HS-5 (cell line): Measurements from ENCODE around the gene MACROD2.

Experiments
- DNase-seq: peaks from one replicate; pipeline ENCODE4 v3.0.0-alpha.2; 2012; ENCODE audit warnings: low read depth

The MACROD2 gene

DNA sequence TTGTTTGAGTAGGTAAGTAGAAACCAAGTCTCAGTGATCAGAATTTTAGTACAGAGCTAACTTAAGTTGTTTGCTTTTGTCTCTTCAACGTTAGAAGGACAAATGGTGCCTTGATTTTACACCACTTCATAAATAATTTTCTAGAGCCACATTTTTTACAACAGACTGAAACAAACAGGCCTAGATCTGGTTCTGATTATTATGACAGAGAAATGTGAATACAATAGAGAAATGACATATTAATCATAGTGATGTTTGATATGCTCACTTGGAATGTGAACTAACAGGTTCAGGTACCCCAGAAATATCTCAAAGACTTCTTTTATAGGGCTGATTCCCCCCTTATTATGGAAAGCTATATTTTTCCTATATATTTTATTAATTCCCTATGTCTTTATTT, 1817.4 kb downstream of the MACROD2 start:
- DNase-seq: no peak

DNA sequence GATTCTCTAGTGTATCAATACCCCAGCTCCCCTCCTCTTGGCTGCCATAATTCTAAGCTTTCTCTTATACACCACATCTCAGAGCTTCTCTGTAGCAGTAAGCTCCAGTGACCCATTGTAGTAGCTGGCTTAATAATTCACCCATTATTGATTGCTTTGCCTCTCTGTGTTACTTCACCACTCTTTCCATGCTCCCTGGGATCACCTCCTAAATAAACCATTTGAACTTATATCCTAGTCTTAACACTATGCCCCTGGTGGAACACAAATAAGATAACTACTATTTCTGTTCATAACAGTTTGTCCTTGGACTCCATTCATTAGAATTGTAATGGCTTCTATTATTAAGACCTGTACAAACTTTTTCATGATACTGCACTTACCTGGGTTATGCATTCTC, 1819.0 kb downstream of the MACROD2 start:
- DNase-seq: no peak

DNA sequence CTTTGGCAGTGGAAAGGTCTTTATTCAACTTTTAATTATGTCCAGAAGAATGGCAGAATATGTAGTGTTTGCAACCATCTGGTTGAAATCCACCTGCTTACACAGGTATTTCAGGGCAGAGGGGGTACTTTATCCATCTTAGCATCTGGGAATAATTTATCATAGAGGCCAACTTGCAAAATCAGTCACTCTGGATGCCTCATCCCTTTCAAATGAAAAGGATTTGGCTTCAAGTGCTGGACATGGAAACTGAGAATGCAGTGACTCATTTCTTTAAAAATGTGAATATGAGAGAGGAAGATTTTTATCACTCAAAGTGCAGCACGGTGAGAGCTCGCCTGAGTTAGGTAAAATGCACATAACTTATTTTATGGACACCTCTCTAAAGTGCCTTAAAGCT, 1819.6 kb downstream of the MACROD2 start:
- DNase-seq: peak; percentile 48

DNA sequence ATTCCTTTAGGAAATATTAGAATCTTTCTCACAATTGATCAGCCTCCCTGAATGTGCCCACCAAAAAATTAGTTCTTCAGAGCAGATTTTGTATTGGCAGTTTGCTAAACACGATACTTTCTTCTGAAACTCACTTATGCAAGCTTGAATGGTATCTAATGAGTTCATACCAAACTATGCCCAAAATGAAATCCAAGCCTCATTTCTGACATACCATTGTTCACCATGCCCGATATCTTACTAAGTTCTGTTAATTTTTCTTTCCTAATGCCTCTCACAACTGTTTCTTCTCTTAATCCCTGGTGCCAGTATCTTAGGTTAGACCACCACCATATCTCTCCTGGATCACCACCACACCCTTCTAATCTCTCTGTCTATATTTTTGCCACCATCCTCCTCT, 1822.0 kb downstream of the MACROD2 start:
- no peak for DNase-seq

DNA sequence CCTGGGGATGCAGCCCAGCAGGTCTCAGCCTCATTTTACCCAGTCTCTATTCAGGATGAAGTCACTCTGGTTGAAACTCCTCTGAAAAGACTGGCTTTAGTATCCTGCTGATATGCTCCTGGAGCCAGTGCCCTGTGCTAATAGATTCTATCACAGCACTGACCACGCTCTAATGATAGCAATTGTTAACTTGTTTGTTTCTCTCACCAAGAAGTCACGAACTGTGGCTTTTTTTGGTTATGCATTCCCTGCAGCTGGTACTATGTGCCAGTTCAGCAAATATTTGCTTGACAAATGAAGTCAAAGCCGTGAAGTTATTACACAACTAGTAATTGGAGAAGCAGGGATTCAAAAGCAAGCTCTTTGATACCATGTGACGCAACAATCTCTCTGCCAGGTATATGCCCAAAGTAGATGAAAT, 1823.3 kb downstream of the MACROD2 start:
- DNase-seq: no peak

DNA sequence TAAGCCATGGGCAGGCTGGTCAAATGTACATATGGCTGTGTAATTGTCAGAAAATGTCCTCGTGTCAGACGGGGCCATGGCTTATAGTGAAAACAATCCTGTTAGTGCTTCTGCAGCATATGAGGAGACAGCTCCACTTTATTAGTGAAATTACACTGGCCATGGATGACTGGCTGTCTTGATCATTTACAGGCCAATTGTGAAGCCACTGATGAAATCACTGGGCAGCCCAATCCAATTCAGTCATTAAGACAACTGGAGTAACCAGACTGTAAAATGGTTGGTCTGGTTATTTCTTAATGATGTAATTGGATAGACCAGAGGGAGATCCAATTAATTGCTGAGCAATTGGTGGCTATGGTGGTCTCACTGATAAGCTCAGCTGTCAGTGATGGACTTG, 1828.4 kb downstream of the MACROD2 start:
- no peak for DNase-seq

DNA sequence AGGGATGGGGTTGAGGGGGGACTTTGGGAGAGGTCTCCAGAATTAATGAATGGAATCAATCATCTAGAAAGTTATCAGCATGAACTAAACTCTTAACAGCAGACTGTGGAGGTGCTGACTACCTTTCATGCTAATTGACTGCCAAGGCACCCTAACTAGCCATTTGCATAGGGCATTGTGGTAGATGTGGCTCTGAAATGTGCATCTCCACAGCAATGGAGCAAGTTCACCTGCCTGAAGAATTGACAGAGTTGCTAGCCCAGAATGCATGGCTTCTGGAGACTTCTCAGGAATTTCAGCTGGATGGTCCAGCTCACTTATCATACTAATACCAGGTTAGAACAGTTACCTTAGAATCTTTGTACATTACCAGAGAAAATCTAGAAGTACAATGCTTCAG, 1832.3 kb downstream of the MACROD2 start:
- no peak for DNase-seq

DNA sequence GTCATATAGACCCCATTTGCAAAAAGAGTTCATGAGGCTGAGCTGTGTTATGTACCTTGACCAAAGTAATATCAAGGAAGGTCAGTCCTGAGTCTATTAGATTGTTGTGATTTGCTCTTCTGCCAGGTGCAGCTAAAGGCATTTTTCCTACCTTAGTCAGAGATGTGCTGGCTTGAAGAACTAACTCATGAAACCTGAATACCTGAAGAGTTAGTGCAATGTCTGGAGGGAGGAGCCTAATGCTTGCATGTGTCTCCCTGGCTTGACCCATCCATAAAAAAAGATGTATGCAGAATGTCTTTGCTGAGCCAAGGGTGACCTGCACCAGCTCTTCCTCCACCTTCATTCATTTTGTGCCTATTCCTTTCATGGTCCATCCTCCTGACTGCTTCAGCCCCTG, 1835.9 kb downstream of the MACROD2 start:
- no peak for DNase-seq

DNA sequence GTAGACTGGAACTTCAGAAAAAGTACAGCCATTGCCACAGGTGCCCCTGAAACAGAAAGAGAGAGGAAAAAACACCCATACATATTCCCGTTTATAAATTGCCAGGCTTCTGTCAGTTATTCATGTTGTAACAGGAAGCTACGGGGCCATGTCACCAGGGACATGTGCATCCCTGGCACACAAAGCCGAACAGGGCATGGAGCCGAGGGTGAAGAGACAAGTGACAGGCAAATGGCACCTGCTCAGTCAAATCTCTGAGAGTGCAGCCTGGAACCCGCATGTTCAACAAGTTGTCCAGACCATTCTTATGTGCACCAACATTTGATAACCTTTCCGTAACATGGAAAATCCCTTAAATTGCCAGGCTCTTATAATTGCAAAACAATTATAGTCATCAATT, 1837.2 kb downstream of the MACROD2 start:
- no peak for DNase-seq

DNA sequence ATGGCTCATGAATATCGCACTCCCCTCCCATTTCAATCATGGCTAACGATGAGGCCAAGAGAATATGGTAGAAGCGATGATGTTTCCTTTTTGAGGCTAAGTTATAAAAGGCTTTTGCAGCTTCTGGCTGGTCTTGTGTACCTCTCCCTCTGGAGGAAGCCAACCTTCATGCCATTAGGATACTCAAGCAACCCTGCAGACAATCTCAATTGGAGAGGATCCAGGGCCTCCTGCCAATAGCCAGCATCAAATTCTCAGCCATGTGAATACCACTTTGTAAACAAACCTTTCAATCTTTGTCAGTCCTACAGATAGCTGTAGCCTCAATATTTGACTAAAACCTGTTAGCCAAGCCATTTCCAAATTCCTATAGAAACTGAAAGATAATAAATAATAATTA, 1839.5 kb downstream of the MACROD2 start:
- no peak for DNase-seq

DNA sequence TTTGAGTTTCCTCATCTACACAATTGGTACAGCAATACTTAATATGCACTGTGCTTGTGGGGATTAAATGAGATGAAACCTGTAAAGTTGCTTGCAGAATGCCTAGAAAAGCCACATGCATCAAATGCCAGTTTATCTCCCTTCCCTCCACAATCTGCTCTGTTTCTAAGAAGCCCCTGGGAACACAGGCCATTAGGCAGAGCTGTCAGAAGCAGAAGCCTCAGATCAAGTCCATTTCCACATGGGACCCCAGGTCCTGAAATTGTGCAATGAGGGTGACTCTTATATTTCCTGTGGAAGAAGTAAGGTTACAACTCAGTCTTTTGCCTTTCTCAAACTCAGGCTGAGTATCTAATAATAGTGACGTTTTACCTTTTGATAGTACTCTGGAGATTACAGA, 1840.5 kb downstream of the MACROD2 start:
- DNase-seq: no peak

DNA sequence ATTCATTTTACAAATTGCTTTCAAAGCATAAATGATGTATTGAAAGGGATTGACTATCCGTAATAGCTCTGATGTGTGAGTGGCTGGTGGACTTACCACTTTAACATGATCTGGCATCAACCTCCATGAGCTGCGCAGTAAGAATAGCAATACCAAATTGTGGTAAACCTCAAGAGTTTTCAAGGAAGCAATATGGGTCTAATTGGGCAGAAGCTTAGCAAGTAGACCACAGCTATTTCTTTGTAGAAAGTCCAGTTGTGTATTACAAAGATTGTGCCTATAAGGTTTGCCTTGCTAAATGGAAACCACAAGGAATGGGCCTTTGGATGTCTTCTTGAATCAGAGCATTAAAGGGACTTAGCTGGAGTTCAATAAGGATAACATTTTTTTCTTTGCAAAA, 1841.3 kb downstream of the MACROD2 start:
- DNase-seq: no peak

DNA sequence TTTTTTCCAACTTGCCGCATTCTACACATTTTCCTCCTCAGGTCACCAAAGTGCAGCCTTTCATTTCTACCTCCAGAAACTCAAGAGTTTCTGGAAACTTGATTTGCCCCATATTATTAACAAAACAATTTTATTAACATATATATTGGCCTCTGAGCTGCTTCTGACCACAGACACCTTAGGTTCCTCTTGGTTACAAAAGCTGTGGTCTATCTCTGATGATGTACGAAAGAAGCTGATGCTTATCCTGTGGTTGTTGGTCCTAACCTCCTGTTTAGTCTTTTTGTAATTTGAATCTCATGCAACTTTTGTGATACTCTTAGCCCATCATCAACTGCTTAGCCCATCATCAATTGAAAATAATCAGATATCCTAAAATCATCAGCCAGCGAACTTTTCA, 1842.2 kb downstream of the MACROD2 start:
- DNase-seq: no peak

DNA sequence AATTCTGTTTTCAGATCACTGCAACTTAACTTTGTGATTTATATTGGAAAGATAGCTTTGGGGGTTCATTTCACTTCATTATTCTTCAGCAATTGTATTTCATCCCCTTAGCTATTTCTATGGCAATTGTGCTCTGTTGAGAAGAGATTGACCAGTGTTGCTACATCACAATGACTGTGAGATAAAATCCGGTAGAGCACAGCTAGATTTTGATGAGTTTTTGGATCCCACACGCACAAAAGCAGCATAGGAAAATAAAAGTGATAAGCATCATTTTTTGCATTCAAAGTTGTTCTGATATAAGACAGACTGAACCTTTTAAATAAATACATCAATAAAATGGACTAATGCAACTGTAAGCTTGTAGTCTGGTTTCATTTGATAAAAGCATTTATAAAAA, 1843.2 kb downstream of the MACROD2 start:
- no peak for DNase-seq

DNA sequence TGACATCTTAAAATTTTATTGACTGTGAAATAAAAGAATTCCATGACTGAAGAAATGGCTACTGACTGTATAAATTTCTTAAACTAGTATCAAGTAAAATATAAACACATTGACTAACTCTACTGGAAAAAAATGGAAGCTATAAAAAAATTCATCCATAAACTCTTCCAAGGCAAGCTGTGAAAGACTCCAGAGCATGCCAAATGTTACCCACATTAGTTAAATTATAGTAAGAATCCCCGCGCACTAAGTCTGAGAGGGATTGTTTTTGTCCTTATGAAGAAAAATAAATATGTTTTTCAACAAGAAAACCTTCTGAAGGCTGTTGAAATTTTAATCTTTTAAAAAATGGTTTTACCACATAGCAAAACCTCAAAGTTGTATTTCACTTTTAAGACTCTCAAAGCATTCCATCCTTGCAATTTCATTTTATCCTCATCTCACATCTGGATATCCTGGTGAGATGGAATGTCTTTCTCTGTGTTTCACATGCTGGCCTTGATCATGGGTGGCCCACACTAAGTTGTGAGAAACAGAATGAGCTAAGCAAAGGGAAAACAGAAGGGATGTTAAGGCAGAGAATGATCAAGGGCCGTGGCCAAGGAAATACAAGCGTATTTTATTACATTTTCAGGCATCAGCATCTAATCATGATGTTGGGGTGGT, 1845.5 kb downstream of the MACROD2 start:
- no peak for DNase-seq

DNA sequence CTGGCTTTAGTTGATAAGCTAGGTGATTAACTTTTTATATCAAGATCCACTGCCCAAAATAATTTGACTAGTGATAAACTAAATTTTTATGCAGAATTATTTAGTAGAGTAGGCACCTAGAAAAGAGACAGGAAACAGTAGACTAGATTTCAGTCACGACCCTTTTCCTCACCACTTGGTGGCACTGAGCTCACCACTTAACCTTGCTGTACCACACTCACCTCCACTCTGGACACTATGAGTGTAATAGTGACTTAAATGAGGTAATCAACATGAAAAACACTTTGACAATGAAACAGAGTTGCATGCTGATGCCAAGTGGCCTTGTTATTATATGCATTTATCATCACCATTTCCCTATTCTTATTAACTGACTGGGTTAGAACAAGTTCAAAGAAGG, 1847.6 kb downstream of the MACROD2 start:
- no peak for DNase-seq

DNA sequence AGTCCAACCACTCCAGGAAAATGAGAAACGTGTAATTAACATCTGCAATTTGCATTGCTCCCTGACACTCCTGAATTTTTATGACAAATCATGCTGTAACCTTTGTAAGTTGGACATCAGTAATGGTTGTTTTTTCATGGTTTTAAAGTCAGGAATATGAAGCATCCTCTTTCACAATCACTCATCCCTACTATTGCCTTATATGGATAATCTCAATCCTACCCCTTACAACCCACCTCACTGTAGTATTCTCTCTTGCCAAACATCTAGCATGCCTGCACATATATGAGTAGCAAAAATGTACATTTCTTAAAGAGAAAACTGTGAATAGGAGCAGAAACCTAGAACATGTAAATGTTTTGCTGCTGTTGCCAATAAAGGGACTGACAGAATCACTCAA, 1848.5 kb downstream of the MACROD2 start:
- DNase-seq: no peak

DNA sequence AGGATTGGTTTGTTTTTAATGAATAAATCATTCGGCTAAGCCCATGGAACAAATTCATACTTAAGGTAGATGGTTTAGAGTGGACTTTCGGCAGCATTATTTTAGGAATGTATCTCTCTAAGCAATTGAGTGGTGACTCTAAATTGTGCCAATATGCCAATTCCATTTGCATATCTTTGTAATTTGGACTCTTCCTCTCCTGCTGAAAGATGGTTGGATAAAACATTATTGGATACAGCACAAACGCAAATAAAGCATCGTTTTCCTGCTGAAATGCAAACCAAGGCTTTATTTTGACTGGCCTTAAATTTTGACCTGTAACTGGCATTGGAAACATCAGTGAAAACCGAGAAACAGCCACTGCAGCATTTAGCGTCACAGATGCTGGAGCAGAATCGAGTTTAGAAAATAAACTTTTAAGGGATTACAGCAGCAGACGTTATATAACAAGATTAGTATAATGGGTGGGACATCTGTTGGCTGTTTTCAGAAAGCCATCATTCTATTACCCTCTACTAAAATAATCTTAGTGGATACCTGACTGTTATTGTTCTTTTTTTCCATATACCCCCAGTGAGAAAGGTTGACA, 1852.0 kb downstream of the MACROD2 start:
- DNase-seq: no peak

DNA sequence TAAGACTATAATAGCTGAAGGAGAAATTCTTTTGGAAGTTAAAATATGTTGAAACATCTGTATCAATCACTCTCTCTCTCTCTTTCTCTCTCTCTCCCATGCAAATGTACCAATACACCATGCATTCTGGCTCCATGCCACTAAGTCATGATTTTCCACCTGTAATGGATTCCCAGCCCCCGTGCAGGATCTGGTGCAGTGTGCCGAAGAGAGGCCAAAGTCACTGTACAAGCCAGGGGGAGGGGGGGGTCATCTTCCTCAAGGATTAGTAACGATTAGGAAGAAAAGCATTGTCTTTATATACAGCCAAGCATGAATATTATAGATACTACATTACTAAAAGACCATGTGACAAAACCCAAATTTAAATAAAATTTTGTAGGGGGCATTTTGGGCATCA, 1852.8 kb downstream of the MACROD2 start:
- DNase-seq: no peak

DNA sequence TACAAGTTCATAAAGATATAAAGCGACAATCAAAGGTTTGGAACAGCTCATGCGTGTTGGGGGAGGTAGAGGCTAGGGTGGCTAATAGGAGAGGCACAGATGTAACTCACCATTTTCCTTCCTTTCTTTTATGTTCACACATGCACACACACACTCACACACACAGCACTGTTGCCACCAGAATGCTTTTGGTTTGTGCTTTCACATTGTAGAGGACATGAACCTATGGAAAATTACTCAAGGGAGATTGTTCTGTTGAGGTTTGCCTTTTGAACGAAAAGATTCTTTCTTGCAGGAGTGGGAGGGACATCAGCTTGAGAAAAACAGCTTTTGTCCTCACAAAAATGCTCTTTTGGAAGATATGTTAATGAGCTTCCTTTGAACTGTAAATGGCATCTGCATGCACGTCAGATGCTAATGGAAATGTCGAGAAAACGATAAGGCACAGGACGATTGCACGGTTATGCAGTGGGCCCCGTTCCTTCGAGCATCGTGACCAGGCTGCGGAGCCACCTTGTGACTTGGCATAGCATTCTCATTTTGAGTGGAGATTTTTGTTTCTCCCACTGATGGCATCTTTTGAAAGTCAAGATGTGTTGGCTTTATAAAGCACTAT, 1853.8 kb downstream of the MACROD2 start:
- no peak for DNase-seq

DNA sequence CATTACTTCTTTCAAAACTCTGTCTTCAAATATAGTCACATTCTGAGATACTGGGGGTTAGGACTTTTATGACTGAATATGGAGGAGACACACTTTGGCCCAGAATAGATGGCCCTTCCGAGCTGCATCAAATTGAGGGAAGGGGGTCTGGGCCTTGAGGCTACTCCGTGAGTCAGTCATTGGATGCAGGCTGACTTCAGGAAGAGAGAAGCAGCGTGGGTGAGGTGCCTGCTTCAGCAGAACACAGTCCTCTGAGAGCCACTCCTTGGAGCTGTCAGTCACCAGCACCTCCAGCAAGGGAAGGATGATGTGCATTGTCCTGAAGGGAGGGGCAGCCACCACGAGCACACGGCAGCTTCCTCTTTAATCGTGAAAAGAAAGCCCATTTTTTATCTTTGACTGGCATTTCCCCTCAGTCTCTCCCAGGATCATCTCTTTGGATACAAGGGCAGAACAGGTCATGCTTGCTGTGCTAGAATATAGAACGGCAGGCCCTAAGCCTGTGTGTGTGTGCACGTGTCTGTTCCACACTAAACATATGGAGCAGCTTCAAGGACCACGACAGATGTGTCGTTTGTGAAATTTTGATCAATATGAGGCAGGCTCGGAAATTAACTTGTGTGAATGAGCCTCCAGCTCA, 1856.4 kb downstream of the MACROD2 start:
- no peak for DNase-seq

DNA sequence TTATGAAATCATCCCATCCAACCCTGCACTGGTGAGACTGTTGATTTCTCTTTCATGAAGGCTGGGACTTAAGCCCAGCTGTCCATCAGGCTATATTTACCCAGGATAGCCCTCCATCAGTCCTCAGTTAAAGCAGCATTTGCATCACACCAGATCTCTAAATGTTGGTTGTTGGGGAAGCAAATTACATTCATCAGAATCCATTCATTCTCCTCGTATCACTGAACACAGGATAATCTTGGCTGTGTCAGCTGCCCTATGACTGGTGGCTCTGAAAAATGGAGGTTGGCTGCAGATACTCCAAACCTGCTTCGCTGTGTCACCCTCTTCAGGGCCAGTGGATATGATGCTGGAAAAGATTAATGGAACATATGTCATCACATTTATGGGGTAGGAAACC, 1859.6 kb downstream of the MACROD2 start:
- no peak for DNase-seq

DNA sequence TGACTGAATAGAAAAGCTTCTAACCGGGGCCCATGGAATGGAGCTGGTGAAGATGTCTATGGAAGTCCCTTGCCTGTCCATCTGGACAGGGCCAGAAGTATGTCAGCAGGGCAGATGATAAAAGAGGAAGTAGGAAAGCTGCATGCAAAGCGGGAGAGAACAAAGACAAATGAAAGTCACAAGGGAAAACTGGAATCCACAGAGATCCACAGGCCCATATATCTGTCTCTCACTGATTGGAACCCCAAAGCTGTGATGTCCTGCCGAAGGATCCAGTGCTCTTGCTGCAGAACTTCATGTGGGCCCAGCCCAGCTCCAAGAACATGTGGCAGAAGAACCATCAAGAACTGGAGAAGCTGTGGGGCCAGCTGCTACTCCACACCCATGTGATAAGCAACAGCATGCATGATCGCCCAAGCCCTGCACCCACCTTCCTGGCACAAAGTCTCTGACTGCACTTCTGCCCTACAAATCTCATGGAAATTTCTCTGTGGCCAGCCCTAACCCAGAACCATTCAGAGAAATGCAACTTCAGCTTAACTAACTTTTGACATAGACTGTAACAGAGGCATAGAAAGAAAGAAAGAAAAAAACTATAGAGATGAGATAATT, 1862.0 kb downstream of the MACROD2 start:
- no peak for DNase-seq
